PC-3 (cell line): ENCODE results near the gene B4GALNT3. TPM values are rescaled to one million over a fixed set of nuclear protein-coding genes. Genes with fewer than 3 reads are reported as not detected.

ENCODE experiments used
- ATAC-seq: fragments of 200-7000 bp; cut with Tn5 transposase; 2 replicates; pipeline ENCODE4 v1.9.1; 2020; ENCODE audit warnings: mild to moderate bottlenecking, moderate library complexity
- BruUV-seq: library from RNA; stranded (reverse); fragments of 400-500 nt; replicated peaks from 2 replicates; lab custom pipeline; 2021; lab: Mats Ljungman, UMichigan
- CTCF ChIA-PET: fragments of 300-600 bp; sonication (Branson Sonifier 250); formaldehyde crosslinking; loops from one replicate; lab custom pipeline; 2022; ENCODE audit warnings: antibody characterized with exemption; lab: Charles Lee
- POLR2A ChIA-PET: fragments of 300-600 bp; sonication (Branson Sonifier 250); formaldehyde crosslinking; loops from one replicate; lab custom pipeline; 2022; ENCODE audit warnings: antibody characterized with exemption; ENCODE audit not compliant: unreplicated experiment; lab: Charles Lee
- DNase-seq: peaks from one replicate; pipeline ENCODE4 v3.0.0-alpha.2; 2015
- H2AFZ ChIP-seq: fragments of 300-600 bp; sonication (generic); 2 replicates; pipeline ENCODE4 v1.6.0; 2016; ENCODE audit warnings: antibody characterized with exemption, low read length
- H3F3A ChIP-seq: fragments of 300-600 bp; sonication (generic); one replicate; pipeline ENCODE4 v1.6.0; 2017; ENCODE audit warnings: antibody characterized with exemption, low read length, control low read depth, mild to moderate bottlenecking; ENCODE audit not compliant: unreplicated experiment
- H3K27ac ChIP-seq: fragments of 300-600 bp; sonication (generic); 2 replicates; pipeline ENCODE4 v1.5.1; 2016; ENCODE audit warnings: mild to moderate bottlenecking, low read length
- H3K27me3 ChIP-seq: fragments of 300-600 bp; sonication (generic); 2 replicates; pipeline ENCODE4 v1.6.1; 2016; ENCODE audit warnings: low read length, mixed read lengths
- H3K36me3 ChIP-seq: fragments of 300-600 bp; sonication (generic); 2 replicates; pipeline ENCODE4 v1.6.1; 2016; ENCODE audit warnings: low read depth, mixed run types, low read length, mixed read lengths
- H3K4me1 ChIP-seq: fragments of 300-600 bp; sonication (generic); 2 replicates; pipeline ENCODE4 v1.5.1; 2016; ENCODE audit warnings: low read length; ENCODE audit not compliant: insufficient read depth
- H3K4me2 ChIP-seq: fragments of 300-600 bp; sonication (generic); 2 replicates; pipeline ENCODE4 v1.6.0; 2016; ENCODE audit warnings: low read length
- H3K4me3 ChIP-seq: fragments of 300-600 bp; sonication (generic); 2 replicates; pipeline ENCODE4 v1.5.1; 2016; ENCODE audit warnings: mild to moderate bottlenecking, low read length, mixed read lengths
- H3K79me2 ChIP-seq: fragments of 300-600 bp; sonication (generic); 2 replicates; pipeline ENCODE4 v1.6.1; 2017; ENCODE audit warnings: low read length, mixed read lengths
- H3K9ac ChIP-seq: fragments of 300-600 bp; sonication (generic); 2 replicates; pipeline ENCODE4 v1.6.0; 2016; ENCODE audit warnings: mild to moderate bottlenecking, low read length
- H3K9me2 ChIP-seq: fragments of 300-600 bp; sonication (generic); replicated peaks from 2 replicates; pipeline ENCODE4 v1.6.1; 2016; ENCODE audit warnings: mixed run types, low read length, mixed read lengths
- H3K9me3 ChIP-seq: fragments of 300-600 bp; sonication (generic); 2 replicates; pipeline ENCODE4 v1.6.1; 2016; ENCODE audit warnings: low read length, mixed read lengths
- H4K20me1 ChIP-seq: fragments of 300-600 bp; sonication (generic); 2 replicates; pipeline ENCODE4 v1.6.1; 2016; ENCODE audit warnings: low read length, mixed read lengths
- EZH2 ChIP-seq: fragments of 300-600 bp; sonication (generic); IDR thresholded peaks from one replicate; pipeline ENCODE4 v1.6.1; 2017; ENCODE audit warnings: antibody characterized with exemption, mild to moderate bottlenecking, low read length; ENCODE audit not compliant: unreplicated experiment
- EZH2phosphoT487 ChIP-seq: fragments of 300-600 bp; sonication (generic); IDR thresholded peaks from 2 replicates; pipeline ENCODE4 v1.6.1; 2018; ENCODE audit warnings: mild to moderate bottlenecking, antibody characterized with exemption, low read length, borderline replicate concordance
- intact Hi-C: fragments of 100-400 bp; cut with micrococcal nuclease; formaldehyde crosslinking; loops from 2 replicates; pipeline ENCODE4 v1.9.0; 2023
- total RNA-seq: library from RNA; depleted of rRNA; stranded (reverse); fragments of >200 nt; gene quantifications from 2 replicates; pipeline ENCODE4 v1.2.3, GENCODE V29; 2014
- TF ChIP-seq, protein P1 (sequence below): fragments of 300-600 bp; sonication (generic); conservative IDR thresholded peaks from 2 replicates; pipeline ENCODE4 v1.5.1; 2017; ENCODE audit warnings: antibody characterized with exemption, low read depth, mild to moderate bottlenecking, low read length

B4GALNT3 gene
- total RNA-seq, 1 experiment from 2014 or later: 3.7 TPM

DNA sequence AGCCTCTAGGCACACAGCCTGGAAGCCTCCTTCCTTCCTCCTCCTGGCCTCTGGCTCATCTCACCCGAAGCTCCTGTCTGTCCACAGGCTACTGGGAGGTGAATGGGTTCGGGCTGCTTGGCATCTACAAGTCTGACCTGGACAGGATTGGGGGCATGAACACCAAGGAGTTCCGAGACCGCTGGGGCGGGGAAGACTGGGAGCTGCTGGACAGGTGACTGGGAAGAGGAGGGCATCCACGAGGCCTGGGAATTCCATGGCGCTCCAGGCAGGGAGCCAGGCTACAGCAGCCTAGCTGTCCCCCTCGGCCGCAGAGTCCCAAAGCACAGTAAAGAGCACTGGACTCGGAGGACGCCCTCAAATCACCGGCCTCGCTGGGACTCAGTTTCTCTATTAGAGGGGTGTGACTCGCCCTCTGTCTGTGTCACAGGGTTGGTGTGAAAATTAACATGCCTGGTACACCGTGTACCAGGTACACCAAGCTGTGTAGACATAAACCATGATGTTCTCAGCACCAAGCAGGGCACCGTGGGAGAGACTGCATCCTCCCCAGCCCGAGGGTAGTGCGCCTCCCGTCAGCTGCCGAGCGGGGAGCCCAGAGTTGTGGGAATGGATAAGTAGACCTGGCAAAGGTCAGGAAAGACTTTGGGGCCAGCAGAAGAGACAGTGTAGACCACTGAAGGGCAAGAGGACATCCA lies 99.6 kb downstream of the B4GALNT3 start:
- H3K27me3 ChIP-seq: no peaks in the 10 kb centered on the region
- intact Hi-C loops: no loop called here
- no peak overlapping the region for H3K9ac ChIP-seq
- TF ChIP-seq EZH2 (no peak), EZH2phosphoT487 (no peak)
- TF ChIP-seq, protein P1, sequence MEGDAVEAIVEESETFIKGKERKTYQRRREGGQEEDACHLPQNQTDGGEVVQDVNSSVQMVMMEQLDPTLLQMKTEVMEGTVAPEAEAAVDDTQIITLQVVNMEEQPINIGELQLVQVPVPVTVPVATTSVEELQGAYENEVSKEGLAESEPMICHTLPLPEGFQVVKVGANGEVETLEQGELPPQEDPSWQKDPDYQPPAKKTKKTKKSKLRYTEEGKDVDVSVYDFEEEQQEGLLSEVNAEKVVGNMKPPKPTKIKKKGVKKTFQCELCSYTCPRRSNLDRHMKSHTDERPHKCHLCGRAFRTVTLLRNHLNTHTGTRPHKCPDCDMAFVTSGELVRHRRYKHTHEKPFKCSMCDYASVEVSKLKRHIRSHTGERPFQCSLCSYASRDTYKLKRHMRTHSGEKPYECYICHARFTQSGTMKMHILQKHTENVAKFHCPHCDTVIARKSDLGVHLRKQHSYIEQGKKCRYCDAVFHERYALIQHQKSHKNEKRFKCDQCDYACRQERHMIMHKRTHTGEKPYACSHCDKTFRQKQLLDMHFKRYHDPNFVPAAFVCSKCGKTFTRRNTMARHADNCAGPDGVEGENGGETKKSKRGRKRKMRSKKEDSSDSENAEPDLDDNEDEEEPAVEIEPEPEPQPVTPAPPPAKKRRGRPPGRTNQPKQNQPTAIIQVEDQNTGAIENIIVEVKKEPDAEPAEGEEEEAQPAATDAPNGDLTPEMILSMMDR: no peak
- H3K36me3 ChIP-seq: no peaks in the 10 kb centered on the region
- no peak overlapping the region for H3K27ac ChIP-seq
- H3K4me2 ChIP-seq: no peak overlapping the region
- no peaks in the 10 kb centered on the region for H3K9me2 ChIP-seq
- no peak for ATAC-seq
- ChIA-PET POLR2A (no interaction called here), CTCF (no interaction called here)
- H3K79me2 ChIP-seq: no peaks in the 10 kb centered on the region
- H3K4me3 ChIP-seq: no peak overlapping the region
- no peak for DNase-seq
- no TSS peak for BruUV-seq
- H3F3A ChIP-seq: no peaks in the 10 kb centered on the region
- H4K20me1 ChIP-seq: no peaks in the 10 kb centered on the region
- H2AFZ ChIP-seq: no peak overlapping the region
- H3K4me1 ChIP-seq: no peaks in the 10 kb centered on the region
- H3K9me3 ChIP-seq: no peaks in the 10 kb centered on the region

DNA sequence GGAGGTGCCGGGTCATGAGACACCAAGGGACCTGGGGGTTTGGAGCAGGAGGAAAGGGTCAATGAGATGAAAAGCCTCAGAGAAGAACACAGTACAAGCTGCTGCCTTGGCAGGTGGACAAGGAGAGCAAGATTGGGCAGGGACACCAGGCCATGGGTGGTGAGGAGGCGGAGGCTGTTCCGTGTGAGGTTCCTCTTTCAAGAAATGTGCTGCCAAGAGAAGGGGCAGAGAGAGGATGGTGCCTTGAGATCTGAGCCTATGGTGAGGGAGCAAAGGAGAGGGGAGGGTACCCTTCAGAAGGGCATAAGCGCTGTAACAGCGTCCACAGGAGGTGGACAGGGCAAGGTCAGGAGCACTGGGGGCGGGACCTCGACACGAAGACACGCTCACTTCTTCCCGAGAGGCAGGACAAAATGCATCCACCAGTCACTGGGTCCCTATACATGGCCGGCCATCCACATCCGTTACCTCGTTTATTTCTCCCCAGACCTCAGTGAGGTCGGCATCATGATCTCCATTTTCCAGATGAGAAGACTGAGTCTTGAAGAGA lies 100.2 kb downstream of the B4GALNT3 start:
- CTCF ChIA-PET: no interaction called here
- Histone ChIP-seq H3K4me2 (no peak overlapping the region), H3K9ac (no peak overlapping the region), H2AFZ (no peak overlapping the region), H3K9me3 (no peaks in the 10 kb centered on the region), H3K79me2 (no peaks in the 10 kb centered on the region), H3K27me3 (no peaks in the 10 kb centered on the region), H3F3A (no peaks in the 10 kb centered on the region), H4K20me1 (no peaks in the 10 kb centered on the region), H3K27ac (no peak overlapping the region), H3K4me3 (no peak overlapping the region), H3K36me3 (no peaks in the 10 kb centered on the region), H3K9me2 (no peaks in the 10 kb centered on the region), H3K4me1 (no peaks in the 10 kb centered on the region)
- POLR2A ChIA-PET: no interaction called here
- no peak for ATAC-seq
- intact Hi-C loops: no loop called here
- no TSS peak for BruUV-seq
- DNase-seq: no peak
- TF ChIP-seq, protein P1: no peak
- TF ChIP-seq EZH2 (no peak), EZH2phosphoT487 (no peak)
